Right renal cortex interstitium (tissue), 3 donors: ENCODE results near the gene PMM1. TPM values are rescaled to one million over a fixed set of nuclear protein-coding genes. Genes with fewer than 3 reads are reported as not detected.
"Not testable (repeated sequence)": the region's sequence is repeated elsewhere in the genome, so short reads cannot be mapped to it uniquely, and the experiment has no call there.

Experiments used
- DNase-seq, 3 donors: peaks; one replicate each; pipeline ENCODE4 v3.0.0-alpha.2; 2013; ENCODE audit warnings: low read depth in 3 of 3, low spot score in 2 of 3
- polyA plus RNA-seq, 3 donors: library from polyadenylated mRNA; unstranded; fragments of 120-200 nt; gene quantifications; one replicate each; pipeline ENCODE4 v1.2.1, GENCODE V29; 2013; ENCODE audit not compliant: insufficient read length in 3 of 3

Gene PMM1
- polyA plus RNA-seq, 3 donors = 47.6 to 53.1 (median 51.2) TPM

DNA sequence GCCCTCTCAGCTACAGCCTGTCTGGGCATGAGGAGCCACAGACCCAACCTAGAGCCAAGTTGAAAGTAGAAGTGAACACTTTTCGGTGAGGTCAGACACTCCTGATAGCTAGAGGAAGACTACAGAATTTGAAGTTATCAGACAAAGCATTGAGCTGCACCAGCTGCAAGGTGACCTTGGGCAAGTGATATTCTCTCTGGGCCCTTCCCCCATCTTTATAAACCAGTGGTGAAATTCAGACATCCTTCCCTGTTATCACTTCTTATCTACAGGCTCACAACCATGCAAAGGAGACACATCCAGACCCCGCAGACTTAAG is 8.0 kb upstream of the PMM1 start:
- DNase-seq = no peak

GRCh38 chr22:41596776-41597634 is 7.4 kb upstream of the PMM1 start:
- no peak for DNase-seq

- no peak for DNase-seq
Observed at GRCh38 chr22:41595703-41596102, 6.1 kb upstream of the PMM1 start.

GRCh38 chr22:41593336-41593960 is 3.8 kb upstream of the PMM1 start:
- DNase-seq = not testable (repeated sequence)

DNA sequence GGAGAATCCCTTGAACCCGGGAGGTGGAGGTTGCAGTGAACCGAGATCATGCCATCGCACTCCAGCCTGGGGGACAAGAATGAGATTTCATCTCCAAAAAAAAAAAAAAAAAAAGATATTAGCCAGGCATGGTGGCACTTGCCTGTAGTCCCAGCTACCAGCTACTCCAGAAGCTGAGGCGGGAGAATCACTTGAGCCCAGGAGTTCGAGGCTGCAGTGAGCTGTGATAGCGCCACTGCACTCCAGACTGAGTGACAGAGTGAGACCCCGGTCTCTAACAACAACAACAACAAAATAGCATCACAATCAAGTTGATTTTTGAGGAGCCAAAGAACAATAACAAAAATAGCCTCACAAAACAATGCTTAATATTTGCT is 2.3 kb downstream of the PMM1 start:
- DNase-seq = no peak

GRCh38 chr22:41585898-41586297 is 3.7 kb downstream of the PMM1 start:
- no peak for DNase-seq

GRCh38 chr22:41584881-41585280 is 4.8 kb downstream of the PMM1 start:
- no peak for DNase-seq

DNA sequence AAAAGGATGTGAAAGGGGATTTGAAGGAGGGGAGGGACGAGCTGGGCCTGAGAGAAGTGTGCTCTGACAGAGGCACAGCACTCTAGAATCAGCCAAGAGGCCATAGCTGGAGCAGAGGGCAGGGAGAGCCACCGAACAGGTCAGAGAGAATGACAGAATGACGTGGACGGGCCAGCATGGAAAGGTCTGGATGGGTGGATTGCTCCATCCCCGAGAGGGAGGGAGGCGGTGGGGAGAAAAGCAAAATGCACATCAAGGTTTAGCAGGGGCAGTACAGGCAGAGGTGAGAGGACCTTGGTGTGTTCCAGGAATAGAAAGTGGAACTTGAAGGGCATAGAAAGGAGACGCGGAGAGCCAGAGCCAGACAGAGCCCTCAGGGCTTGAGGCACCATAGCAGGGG is 6.9 kb downstream of the PMM1 start:
- DNase-seq = no peak

- no peak for DNase-seq
Observed at GRCh38 chr22:41579997-41580355, 9.7 kb downstream of the PMM1 start.

GRCh38 chr22:41579297-41579996 is 10.2 kb downstream of the PMM1 start:
- no peak for DNase-seq

DNA sequence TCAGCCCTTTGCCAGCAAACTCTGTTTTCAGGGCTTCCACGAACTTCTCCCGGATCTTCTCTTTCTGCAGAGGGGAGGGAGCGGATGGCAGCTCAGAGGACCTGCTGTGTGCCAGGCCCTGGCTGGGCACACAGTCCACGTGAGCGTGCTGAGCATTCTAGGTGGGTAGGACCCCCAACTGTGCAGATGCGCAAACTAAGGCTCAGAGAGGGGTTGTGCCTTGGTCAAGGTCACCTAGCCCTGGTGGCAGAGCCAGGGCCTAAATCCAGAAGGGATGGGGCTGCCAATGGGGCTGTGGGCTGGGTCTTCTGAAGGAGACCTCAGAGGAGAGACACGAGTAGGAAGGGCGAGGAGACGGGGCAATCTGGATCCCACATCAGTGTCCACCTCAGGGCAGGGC is 10.8 kb downstream of the PMM1 start:
- DNase-seq = no peak

GRCh38 chr22:41578114-41578513 is 11.5 kb downstream of the PMM1 start:
- no peak for DNase-seq

DNA sequence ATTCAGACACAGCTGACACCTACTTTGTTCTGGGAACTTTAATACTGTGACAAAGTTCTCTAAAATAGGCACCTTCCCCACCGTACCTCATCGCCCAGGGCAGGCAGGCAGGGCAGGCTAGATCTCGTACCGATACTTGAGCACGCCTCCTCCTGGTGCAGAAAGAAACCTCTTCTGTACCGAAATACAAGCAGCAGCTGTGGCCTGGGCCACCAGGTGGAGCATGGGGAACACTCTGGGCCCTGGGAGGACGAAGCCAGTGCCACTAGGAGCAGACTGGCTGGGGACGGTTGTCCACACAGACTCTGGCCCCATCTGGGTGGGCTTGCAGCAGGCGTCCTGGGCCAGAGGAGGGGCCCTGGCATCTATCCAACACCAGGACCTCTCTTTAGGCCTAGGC is 12.8 kb downstream of the PMM1 start:
- DNase-seq = no peak

DNA sequence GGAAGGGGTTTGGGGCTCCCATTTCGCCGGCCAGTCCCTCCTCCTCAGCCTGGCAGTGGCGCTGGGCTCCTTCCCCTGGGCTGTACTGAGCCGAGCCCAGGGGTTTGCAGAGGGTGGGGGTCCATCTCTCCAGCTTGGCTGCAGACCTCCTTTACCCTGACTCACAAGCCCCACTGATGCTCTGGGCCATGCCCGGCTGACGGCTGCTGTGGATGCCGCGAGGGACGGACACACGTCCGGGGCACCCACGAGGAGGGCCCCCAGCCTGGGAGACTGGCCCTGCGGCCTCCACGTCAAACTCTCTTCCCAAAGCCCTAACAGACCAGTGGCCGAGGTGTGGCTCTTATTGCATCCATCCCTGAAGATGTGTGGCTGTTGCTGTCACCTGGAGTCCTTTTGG is 14.1 kb downstream of the PMM1 start:
- DNase-seq = no peak

DNA sequence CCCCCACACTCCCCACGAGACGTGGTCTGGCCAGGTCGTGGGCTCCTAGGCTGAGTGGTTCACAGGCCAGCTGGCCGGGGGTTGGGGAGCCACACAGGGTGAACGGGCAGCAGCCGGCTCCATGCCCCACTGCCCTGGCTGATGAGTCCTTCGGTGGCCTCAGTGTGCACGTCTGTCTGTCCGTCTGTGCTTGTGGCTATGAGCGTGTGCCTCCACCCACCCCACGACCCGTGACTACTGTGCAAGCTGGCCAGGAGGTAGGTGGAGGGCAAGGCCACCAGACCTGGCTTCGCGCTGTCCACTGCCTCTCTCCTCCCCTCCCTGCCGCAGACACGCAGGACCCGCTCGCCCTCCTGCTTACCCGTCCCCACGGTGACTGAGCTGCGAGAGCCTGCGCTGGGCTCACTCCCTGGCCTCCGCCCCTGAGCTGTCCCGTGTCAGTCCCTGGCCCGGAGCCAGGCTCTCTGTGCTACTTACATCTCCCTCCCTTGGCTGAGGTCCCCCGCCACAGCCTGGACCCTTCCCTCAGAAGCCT is 14.7 kb downstream of the PMM1 start:
- no peak for DNase-seq

GRCh38 chr22:41573677-41574076 is 16.0 kb downstream of the PMM1 start:
- no peak for DNase-seq

DNA sequence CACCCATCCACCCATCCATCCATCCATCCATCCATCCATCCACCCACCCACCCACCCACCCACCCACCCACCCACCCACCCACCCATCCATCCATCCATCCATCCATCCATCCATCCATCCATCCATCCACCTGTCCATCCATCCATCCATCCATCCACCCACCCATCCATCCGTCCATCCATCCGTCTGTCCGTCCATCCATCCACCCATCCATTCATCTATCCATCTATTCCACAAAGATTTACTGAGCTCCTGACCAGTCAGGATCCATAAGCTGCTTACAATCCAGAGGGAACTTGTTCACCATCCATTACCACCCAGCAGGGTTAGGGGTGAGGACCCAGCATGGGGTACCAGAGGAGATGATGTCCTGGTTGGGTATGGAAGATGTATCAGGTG is 17.3 kb downstream of the PMM1 start:
- DNase-seq = not testable (repeated sequence)

DNA sequence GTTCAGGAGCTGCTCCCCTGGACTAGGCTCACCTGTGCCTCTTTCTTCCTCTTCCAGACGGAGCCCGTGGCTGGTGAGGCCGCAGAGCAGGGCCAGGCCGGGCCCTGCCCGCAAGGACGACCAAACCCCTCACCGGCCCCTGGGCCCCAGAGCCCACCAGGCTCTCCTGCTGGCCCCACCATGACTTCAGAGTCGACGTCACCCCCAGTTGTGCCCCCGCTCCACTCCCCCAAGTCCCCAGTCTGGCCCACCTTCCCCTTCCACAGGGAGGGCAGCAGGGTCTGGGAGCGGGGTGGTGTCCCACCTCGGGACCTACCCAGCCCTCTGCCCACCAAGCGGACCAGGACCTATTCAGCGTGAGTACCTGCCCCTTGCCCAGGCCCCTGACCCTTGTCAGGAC is 17.9 kb downstream of the PMM1 start:
- DNase-seq = no peak

DNA sequence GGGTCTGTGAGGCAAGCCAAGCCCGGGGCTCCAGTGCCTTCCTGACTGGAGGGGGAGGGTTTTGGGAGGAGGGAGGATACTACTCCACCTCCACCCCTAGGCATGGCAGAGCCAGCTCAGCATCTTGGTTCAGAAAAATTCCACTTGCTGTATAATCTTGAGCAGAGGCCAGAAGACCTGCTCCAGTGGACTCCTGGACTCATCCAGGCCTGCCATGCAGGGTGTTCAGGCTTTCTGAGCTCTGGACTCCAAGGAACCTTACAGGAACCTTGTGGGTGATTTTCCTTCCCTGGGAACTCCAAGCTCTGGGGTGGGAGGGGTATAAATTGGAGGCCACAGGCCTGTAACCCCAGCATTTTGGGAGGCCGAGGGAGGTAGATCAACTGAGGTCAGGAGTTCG is 19.4 kb downstream of the PMM1 start:
- DNase-seq = no peak

GRCh38 chr22:41568811-41569210 is 20.8 kb downstream of the PMM1 start:
- no peak for DNase-seq

DNA sequence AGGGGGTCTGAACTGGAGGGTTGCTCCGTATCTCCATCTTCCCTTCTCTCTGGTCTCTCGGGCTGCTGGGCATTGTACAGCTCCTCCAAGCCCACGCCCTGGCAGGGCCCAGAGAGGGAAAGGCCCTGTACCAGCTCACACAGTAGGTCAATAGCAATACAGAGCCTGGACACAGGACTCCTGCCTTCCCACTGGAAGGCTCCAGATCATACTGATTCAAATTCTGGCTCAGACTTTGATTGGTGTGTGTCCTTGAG is 22.2 kb downstream of the PMM1 start:
- no peak for DNase-seq

GRCh38 chr22:41565403-41566054 is 24.1 kb downstream of the PMM1 start:
- no peak for DNase-seq
